Right renal cortex interstitium (tissue), 3 donors: ENCODE data around the gene FPGT. TPM values are rescaled to one million over a fixed set of nuclear protein-coding genes. Genes with fewer than 3 reads are reported as not detected.
"Not testable (repeated sequence)": the region's sequence is repeated elsewhere in the genome, so short reads cannot be mapped to it uniquely, and the experiment has no call there.

ENCODE experiments used
- DNase-seq, 3 donors: peaks; one replicate each; pipeline ENCODE4 v3.0.0-alpha.2; 2013; ENCODE audit warnings: low read depth in 3 of 3, low spot score in 2 of 3
- polyA plus RNA-seq, 3 donors: library from polyadenylated mRNA; unstranded; fragments of 120-200 nt; gene quantifications; one replicate each; pipeline ENCODE4 v1.2.1, GENCODE V29; 2013; ENCODE audit not compliant: insufficient read length in 3 of 3

FPGT gene
- polyA plus RNA-seq, 3 donors = 29.4 to 32.5 (median 29.9) TPM

DNA sequence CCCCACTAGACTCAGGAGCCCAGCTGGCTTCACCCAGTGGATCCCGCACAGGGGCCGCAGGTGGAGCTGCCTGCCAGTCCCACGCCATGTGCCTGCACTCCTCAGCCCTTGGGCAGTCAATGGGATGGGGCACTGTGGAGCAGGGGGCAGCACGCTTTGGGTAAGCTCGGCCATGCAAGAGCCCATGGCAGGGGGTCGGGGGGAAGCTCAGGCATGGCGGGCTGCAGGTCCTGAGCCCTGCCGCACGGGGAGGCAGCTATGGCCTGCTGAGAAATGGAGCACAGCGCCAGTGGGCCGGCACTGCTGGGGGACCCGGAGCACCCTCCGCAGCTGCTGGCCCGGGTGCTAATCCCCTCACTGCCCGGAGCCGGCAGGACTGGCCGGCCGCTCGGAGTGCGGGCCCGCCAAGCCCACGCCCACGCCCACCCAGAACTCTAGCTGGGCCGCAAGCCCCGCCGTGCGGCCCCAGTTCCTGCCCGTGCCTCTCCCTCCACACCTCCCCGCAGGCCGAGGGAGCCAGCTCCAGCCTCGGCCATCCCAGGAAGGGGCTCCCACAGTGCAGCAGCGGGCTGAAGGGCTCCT lies 55.3 kb downstream of the FPGT start:
- not testable (repeated sequence) for DNase-seq

Other genes with a start within 250 kb of the FPGT start
- gene LRRIQ3, start 66 bp upstream of the FPGT start, polyA plus RNA-seq = 1 to 10 TPM; 3.6 to 4.7 (median 4.5) TPM
- gene TNNI3K, start 37.1 kb downstream of the FPGT start, polyA plus RNA-seq = 1 to 10 TPM; 1.0 to 2.7 (median 1.4) TPM